Measurements from ENCODE around the gene ERAL1. TPM values are rescaled to one million over a fixed set of nuclear protein-coding genes. Genes with fewer than 3 reads are reported as not detected.
"Not testable (repeated sequence)": the region's sequence is repeated elsewhere in the genome, so short reads cannot be mapped to it uniquely, and the experiment has no call there.

ERAL1 gene
- total and polyA plus RNA-seq, 2 experiments from 2014 or later: 30.0 to 77.1 TPM

DNA sequence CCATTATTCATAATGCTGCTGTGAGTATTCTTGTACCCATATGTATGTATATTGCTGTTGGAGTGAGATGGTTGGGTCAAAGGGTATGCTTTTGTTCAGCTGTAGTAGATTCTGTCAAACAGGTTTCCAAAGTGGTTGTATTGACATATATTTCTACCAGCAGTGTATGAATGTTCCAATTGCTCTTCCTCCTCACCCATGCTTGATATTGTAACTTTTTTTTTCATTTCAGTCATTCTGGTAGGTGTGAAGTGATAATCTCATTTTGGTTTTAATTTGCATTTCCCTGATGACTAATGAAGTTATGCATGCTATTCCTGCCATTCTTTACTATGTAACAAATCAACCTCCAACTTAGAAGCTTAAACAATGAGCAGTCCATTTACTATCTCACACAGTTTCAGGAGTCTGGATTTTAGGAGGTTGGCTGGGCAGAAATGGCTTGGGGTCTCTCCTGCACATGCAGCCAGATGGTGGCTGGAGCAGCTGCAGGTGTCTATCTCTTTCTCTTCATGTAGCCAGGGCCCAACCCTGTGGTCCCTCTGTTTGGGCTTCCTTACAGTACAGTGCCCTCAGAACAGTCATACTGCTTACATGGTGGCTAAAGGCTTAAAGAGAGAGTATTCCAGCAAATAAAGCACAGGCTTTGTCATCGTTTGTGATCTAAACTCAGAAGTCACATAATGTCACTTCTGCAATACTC lies 21.2 kb downstream of the ERAL1 start:
- Histone ChIP-seq H3K4me1 (ENCODE audit: insufficient read depth) (no peaks in the 10 kb centered on the region), H4K20me1 (ENCODE audit: insufficient read depth, poor library complexity, severe bottlenecking) (no peaks in the 10 kb centered on the region), H3K79me2 (no peaks in the 10 kb centered on the region), H3K27ac (no peak overlapping the region), H3K4me2 (no peak overlapping the region), H2AFZ (no peak overlapping the region), H3K27me3 (no peaks in the 10 kb centered on the region), H3K36me3 (replicated peaks; ENCODE audit: insufficient read depth, low read depth) (no peaks in the 10 kb centered on the region), H3K9me2 (replicated peaks; ENCODE audit: insufficient read depth) (no peaks in the 10 kb centered on the region), H3K9me3 (ENCODE audit: low read depth) (no peaks in the 10 kb centered on the region), H3K4me3 (no peak overlapping the region)
- TF ChIP-seq EZH2 (IDR thresholded peaks at IDR 0.05; ENCODE audit: borderline replicate concordance) (no peak), EZH2phosphoT487 (IDR thresholded peaks at IDR 0.05; ENCODE audit: low read depth, severe bottlenecking, unreplicated experiment) (no peak)
- TF ChIP-seq, protein P1, sequence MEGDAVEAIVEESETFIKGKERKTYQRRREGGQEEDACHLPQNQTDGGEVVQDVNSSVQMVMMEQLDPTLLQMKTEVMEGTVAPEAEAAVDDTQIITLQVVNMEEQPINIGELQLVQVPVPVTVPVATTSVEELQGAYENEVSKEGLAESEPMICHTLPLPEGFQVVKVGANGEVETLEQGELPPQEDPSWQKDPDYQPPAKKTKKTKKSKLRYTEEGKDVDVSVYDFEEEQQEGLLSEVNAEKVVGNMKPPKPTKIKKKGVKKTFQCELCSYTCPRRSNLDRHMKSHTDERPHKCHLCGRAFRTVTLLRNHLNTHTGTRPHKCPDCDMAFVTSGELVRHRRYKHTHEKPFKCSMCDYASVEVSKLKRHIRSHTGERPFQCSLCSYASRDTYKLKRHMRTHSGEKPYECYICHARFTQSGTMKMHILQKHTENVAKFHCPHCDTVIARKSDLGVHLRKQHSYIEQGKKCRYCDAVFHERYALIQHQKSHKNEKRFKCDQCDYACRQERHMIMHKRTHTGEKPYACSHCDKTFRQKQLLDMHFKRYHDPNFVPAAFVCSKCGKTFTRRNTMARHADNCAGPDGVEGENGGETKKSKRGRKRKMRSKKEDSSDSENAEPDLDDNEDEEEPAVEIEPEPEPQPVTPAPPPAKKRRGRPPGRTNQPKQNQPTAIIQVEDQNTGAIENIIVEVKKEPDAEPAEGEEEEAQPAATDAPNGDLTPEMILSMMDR (IDR thresholded peaks at IDR 0.05; ENCODE audit: poor library complexity): no peak
- WGBS (ENCODE audit: low lambda C conversion rate, missing lambda C conversion rate): 75% methylated on average over 1 of the region's 1 CpG
- no peak for DNase-seq (ENCODE audit: low spot score)

DNA sequence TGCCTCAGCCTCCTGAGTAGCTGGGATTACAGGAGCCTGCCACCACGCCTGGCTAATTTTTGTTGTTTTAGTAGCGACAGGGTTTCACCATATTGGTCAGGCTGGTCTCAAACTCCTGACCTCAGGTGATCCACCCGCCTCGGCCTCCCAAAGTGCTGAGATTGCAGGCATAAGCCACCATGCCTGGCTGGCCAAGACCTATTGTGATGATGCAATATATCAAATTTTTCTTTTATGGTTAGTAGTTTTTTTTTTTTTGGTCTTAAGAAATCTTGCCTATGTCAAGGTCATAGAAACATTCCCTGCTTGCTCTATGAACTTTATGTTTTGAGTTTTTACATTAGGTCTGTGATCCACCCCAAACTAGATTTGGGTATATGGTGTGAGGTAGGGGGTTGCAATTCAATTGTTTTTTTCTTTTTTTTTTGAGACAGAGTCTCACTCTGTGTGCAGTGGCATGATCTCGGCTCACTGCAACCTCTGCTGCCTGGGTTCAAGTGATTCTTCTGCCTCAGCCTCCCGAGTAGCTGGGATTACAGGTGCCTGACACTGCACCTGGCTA lies 22.4 kb downstream of the ERAL1 start:
- not testable (repeated sequence) for H3K4me1 ChIP-seq (ENCODE audit: insufficient read depth); DNase-seq (ENCODE audit: low spot score); H3K36me3 ChIP-seq (replicated peaks; ENCODE audit: insufficient read depth, low read depth); H2AFZ ChIP-seq; H3K79me2 ChIP-seq; H3K27ac ChIP-seq; H3K9me3 ChIP-seq (ENCODE audit: low read depth); H3K4me3 ChIP-seq; H4K20me1 ChIP-seq (ENCODE audit: insufficient read depth, poor library complexity, severe bottlenecking); H3K9me2 ChIP-seq (replicated peaks; ENCODE audit: insufficient read depth); H3K27me3 ChIP-seq; H3K4me2 ChIP-seq
- 97% methylated on average over 6 of the region's 6 CpGs for WGBS (ENCODE audit: low lambda C conversion rate, missing lambda C conversion rate)

DNA sequence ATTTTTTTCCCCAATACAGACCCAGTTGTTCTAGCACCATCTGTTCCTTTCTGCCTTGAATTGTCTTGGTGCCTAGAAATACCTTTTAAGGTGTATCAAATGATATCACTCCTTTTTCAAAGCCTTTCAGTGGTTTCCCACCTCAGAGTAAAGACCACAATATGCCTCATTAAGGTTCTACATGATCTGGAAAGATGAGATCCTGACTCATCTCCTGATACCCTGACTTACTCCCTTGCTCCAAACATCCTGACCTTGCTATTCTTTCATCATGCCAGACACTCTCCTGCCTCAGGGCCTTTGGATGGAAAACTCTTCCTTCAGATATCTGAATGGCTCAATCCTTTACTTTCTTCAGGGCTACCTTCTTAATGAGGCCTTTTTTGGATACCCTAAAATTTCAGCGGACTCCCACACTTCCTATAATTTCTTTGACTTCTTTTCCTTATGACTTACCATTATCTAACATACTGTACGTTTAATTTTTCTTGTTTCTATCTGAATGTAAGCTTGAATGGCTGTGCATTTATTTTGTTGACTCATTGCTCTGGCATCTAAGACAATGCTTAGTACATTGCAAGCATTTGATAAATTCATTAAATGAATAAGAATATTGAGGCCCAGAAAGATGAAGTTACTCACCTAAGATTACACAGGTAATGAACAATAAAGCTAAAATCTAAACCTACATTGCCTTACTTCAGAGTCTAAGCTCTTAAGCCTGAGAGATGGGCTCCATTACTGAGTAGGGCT lies 23.5 kb downstream of the ERAL1 start:
- Histone ChIP-seq H3K4me2 (no peak overlapping the region), H3K9me2 (replicated peaks; ENCODE audit: insufficient read depth) (no peaks in the 10 kb centered on the region), H3K27me3 (no peaks in the 10 kb centered on the region), H3K4me3 (no peak overlapping the region), H3K36me3 (replicated peaks; ENCODE audit: insufficient read depth, low read depth) (no peaks in the 10 kb centered on the region), H4K20me1 (ENCODE audit: insufficient read depth, poor library complexity, severe bottlenecking) (no peaks in the 10 kb centered on the region), H3K79me2 (no peaks in the 10 kb centered on the region), H3K4me1 (ENCODE audit: insufficient read depth) (no peaks in the 10 kb centered on the region), H3K9me3 (ENCODE audit: low read depth) (no peaks in the 10 kb centered on the region), H2AFZ (no peak overlapping the region), H3K27ac (no peak overlapping the region)
- DNase-seq (ENCODE audit: low spot score): no peak
- WGBS (ENCODE audit: low lambda C conversion rate, missing lambda C conversion rate): 97% methylated on average over 2 of the region's 2 CpGs
- TF ChIP-seq, protein P1 (IDR thresholded peaks at IDR 0.05; ENCODE audit: poor library complexity): no peak
- TF ChIP-seq EZH2 (IDR thresholded peaks at IDR 0.05; ENCODE audit: borderline replicate concordance): no peak

DNA sequence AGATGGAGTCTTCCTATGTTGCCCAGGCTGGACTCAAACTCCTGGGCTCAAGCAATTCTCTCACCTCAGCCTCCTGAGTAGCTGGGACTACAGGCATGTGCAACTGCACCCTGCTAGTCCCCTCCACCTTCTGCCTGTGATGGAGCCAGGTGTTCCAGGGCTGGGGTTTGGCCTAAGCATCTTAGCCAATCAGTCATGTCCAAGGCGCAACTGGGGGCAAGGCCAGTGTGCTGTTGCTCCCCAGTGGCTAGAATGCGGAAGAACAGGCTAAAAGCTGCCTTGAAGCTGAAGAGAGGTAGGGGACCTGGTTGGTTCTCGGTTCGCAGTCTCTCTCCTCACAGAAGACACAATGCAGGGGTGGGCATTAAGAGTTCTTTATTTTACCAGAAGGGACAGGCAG lies 24.2 kb downstream of the ERAL1 start:
- Histone ChIP-seq H3K4me3 (no peak overlapping the region), H3K36me3 (replicated peaks; ENCODE audit: insufficient read depth, low read depth) (no peaks in the 10 kb centered on the region), H3K27ac (no peak overlapping the region), H3K79me2 (no peaks in the 10 kb centered on the region), H3K4me1 (ENCODE audit: insufficient read depth) (no peaks in the 10 kb centered on the region), H3K27me3 (no peaks in the 10 kb centered on the region), H3K9me3 (ENCODE audit: low read depth) (no peaks in the 10 kb centered on the region), H3K9me2 (replicated peaks; ENCODE audit: insufficient read depth) (no peaks in the 10 kb centered on the region), H3K4me2 (no peak overlapping the region), H2AFZ (no peak overlapping the region), H4K20me1 (ENCODE audit: insufficient read depth, poor library complexity, severe bottlenecking) (no peaks in the 10 kb centered on the region)
- peak; percentile 69 for DNase-seq (ENCODE audit: low spot score)
- WGBS (ENCODE audit: low lambda C conversion rate, missing lambda C conversion rate): 65% methylated on average over 4 of the region's 4 CpGs
- TF ChIP-seq, protein P1 (IDR thresholded peaks at IDR 0.05; ENCODE audit: poor library complexity): peak; percentile 50
- no peak for TF ChIP-seq EZH2phosphoT487 (IDR thresholded peaks at IDR 0.05; ENCODE audit: low read depth, severe bottlenecking, unreplicated experiment)

All from hepatocyte (in vitro differentiated cells).